Posterior cingulate gyrus (tissue), 11 donors: ENCODE results near the gene KIFC1.

Source experiments
- DNase-seq, 10 donors: peaks; one replicate each; pipeline versions ENCODE4 v3.0.0 to v3.0.0-alpha.2; 2020 to 2021; ENCODE audit warnings: mixed read lengths in 3 of 10
- intact Hi-C: fragments of 100-400 bp; cut with DNase I; formaldehyde crosslinking; loops from one replicate; pipeline ENCODE4 v1.15.1; 2023

Gene KIFC1

DNA sequence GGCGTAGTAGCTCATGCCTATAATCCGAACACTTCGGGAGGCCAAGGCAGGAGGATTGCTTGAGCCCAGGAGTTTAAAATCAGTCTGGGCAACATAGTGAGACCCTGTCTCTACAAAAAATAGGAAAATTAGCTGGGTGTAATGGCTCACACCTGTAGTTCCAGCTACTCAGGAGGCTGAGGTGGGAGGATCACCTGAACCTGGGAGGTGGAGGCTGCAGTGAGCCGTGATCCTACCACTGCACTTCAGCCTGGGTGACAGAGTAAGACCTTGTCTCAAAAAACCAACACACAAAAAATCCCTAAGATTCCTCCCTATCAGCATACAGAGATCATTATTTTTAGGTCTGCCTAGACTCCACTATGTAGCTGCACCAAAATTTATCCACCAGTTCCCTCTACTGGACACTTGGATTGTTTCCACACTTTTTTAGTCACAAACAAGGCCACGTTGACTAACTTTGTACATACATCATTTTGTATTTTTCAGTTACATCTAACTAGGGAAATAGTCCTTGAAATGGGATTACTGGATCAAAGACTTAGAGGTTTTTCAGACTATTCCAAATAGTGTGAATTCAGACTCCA, 15.6 kb downstream of the KIFC1 start:
- intact Hi-C loops: no loop called here
- DNase-seq: peak in 1 of 10 donors; percentile 5

DNA sequence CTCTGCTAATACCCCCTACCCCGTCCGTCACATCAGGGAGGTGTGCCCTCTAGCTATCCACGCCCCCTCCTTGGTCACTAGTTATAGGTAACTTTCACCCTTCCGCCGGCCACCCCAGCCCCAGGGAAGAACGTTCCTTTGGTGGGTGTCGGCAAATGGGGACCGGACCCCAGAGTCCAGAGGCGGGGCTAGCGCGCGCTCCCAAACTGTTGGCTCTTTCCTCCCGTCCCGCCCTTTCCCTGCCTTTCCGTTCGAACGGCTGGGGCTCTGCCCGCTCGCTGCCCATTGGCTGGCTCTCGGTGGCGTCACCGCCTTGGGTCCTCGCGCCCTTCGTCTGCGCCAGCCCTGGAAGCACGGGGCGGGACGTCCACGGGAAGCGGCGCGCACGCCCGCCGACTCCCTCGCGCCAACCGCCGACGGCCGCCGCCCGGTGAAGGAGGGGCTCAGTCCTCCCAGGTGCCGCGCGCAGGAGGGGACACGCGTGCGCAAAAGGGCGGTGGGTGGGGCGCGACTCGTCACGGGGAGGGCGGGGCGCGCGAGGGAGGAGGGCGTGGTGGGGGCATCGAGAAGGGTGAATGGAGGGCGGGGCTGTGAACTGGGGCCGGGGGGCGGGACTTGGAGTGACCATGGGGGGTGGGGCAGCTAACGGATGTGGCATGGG, 18.6 kb downstream of the KIFC1 start:
- peak; percentile 92 to 100 (median 98) for DNase-seq
- intact Hi-C loops: loop anchor here (1.0 to 10.0 kb wide), 3 partner anchors 8 to 95 kb away; partner anchors contain the start of genes CUTA, KIFC1, TAPBP and ZBTB22

DNA sequence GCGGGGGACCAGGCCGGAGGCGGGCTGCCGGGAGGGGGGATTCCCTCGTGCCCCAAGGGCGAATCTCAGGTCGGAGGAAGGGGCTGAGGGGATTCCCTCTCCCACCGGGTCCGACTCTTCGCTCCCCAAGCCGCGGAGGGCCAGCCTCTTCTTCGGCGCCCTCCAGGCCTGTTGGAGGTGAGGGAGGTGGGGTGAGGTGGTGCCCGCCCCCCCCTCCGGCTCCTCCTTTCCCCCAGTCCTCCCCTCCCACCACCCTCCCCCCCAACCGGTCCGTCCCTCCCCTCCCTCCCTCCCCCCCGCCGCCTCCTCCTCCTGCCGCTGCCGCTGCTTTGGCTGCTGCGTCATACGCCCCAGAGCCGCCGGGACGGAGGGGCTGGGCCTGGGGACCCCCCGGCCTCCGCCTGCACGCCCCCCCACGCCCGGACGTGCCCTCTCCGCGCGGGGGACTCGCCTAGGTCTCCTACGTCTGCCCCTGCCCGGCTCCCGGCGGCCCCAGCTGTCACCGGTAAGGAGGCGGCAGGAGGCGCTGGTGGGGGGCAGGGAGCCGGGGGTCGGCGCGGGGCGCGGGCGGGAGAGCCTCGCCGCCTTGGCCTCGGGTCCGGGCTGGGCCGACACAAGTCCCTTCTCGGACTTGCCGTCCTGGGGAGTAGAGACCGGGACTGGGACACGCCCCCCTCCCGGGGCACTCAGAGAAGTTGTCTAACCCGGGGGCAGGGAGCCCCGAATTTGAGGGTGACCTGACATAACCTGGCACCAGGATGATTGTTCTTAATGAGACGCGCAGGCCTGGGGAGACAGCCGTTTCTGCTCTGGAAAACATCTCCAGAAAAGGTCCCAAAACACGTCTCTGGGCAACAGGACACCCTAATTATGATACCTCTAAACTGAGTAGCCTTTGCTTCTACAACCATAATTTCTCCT, 19.3 kb downstream of the KIFC1 start, which contains the start of gene PHF1:
Gene PHF1 (plus strand): TSS at position 304 of the 921 bp plus-strand sequence. CDS start 1,250 bp downstream, outside the sequence.
- intact Hi-C loops: loop anchor here (1.0 to 10.0 kb wide), 3 partner anchors 7 to 96 kb away; partner anchors contain the start of genes CUTA, KIFC1, TAPBP and ZBTB22
- peak in 6 of 10 donors; percentile 31 to 89 (median 60) for DNase-seq

DNA sequence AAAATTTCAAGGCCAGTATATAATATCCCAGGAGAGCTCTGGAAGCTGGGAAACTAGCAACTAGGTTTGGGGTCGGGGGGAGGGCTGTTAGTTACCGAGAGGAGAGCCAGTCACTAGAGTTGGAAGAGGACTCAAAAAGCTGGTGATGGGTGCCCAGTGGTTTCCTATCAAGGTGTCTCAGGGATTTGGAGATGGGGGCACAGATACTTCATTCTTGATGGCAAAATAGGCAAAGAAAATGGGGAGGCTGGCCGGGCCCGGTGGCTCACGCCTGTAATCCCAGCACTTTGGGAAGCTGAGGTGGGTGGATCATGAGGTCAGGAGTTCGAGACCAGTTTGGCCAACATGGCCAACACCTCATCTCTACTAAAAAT, 20.0 kb downstream of the KIFC1 start:
- DNase-seq: peak in 1 of 10 donors; percentile 52
- intact Hi-C loops: loop anchor here (10.0 kb wide), 1 partner anchor 97 kb away; the partner anchor contains the start of genes TAPBP and ZBTB22

DNA sequence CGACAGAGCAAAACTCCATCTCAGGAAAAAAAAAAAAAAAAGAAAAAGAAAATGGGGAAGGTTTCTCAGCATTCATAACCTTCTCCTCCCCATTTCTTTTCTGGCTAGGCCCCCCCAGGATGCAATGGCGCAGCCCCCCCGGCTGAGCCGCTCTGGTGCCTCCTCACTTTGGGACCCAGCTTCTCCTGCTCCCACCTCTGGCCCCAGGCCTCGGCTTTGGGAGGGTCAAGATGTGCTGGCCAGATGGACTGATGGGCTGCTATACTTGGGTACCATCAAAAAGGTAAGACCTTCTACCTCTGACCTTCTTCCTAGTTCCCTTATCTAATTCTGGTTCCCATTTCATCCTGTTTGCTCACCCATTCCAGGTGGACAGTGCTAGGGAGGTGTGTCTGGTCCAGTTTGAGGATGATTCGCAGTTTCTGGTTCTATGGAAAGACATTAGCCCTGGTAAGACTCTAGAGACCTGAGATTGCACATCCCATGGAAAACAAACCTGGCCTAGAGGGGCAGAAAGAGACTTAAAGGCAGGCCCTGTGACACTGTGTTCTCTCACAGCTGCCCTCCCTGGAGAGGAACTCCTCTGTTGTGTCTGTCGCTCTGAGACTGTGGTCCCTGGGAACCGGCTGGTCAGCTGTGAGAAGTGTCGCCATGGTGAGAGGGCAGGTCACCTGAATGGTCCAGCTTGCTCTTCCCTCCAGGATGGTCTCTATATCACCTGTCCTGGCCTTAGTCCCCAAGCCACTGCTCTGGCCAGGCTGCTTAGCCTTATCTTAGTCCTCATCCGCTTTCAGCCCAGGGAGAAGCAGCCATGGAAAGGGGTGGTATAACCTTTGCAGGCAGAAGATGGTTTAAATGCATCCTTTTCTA, 20.8 kb downstream of the KIFC1 start:
- peak in 1 of 10 donors; percentile 28 for DNase-seq
- intact Hi-C loops: loop anchor here (10.0 kb wide), 1 partner anchor 98 kb away; the partner anchor contains the start of genes TAPBP and ZBTB22

DNA sequence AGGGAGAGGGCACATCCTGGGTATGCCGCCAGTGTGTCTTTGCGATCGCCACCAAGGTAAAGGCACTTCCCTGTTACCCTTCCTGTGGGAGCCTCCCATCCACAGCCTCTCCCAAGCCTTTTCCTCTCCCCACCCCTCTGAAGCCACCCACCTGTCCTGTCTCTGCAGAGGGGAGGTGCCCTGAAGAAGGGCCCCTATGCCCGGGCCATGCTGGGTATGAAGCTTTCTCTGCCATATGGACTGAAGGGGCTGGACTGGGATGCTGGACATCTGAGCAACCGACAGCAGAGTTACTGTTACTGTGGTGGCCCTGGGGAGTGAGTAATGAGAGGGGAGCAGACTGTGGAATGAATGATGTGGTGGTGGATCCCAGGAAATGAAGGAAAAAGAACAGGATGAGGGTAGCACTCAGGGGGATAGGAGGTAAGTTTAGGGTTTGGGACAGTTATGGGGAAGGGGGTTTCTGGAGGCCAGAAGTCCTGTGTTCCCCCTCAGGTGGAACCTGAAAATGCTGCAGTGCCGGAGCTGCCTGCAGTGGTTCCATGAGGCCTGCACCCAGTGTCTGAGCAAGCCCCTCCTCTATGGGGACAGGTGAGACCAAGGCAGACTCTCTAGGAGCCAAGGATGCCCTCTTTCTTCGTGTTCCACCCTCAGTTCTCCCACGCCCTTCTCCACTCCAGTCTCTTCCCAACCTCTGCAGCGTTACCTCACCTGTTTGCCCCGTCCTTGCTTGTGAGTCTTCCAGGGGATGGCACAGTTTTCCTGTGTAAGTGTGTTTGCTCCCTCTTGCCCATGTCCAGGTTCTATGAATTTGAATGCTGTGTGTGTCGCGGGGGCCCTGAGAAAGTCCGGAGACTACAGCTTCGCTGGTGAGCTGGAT, 21.9 kb downstream of the KIFC1 start:
- peak in 1 of 10 donors; percentile 46 for DNase-seq
- intact Hi-C loops: loop anchor here (10.0 kb wide), 1 partner anchor 99 kb away; the partner anchor contains the start of genes TAPBP and ZBTB22

DNA sequence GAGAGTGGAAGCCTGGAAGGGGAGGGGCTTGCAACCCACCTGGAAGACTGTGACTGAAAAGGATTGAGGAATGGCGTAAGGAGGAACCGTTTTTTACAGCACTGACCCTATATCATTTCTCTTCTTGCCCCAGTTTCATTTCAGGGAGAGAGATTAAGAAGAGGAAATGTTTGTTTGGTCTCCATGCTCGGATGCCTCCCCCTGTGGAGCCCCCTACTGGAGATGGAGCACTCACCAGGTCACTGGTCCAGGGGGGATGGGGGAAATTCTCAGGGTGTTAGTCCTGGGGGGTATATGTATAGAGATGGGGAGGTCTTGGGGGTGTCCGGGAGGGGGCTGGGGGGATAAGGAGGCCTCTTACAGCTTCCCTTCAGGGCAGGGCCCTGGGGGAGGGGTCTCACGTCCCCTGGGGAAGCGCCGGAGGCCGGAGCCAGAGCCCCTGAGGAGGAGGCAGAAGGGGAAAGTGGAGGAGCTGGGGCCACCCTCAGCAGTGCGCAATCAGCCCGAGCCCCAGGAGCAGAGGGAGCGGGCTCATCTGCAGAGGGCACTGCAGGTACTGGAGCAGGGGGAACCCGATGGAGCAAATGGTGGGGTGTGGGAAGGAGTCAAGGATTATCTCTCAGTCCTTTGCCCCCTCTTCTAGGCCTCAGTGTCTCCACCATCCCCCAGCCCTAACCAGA, 23.1 kb downstream of the KIFC1 start:
- intact Hi-C loops: loop anchor here (10.0 kb wide), 1 partner anchor 100 kb away; the partner anchor contains the start of genes TAPBP and ZBTB22
- DNase-seq: peak in 1 of 10 donors; percentile 25

DNA sequence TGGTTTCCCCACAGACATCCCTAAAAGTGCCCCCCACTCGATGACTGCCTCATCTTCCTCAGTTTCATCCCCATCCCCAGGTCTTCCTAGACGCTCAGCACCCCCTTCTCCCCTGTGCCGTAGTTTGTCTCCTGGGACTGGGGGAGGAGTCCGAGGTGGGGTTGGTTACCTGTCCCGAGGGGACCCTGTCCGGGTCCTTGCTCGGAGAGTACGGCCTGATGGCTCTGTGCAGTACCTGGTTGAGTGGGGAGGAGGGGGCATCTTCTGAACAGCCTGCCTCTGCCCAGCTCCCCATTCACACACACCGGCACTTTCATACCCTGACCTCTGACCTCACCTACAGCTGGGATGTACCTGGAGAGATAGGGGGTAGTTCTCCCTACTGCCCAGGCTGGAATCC, 24.2 kb downstream of the KIFC1 start:
- DNase-seq: peak in 1 of 10 donors; percentile 5
- intact Hi-C loops: loop anchor here (10.0 kb wide), 1 partner anchor 101 kb away; the partner anchor contains the start of genes TAPBP and ZBTB22

DNA sequence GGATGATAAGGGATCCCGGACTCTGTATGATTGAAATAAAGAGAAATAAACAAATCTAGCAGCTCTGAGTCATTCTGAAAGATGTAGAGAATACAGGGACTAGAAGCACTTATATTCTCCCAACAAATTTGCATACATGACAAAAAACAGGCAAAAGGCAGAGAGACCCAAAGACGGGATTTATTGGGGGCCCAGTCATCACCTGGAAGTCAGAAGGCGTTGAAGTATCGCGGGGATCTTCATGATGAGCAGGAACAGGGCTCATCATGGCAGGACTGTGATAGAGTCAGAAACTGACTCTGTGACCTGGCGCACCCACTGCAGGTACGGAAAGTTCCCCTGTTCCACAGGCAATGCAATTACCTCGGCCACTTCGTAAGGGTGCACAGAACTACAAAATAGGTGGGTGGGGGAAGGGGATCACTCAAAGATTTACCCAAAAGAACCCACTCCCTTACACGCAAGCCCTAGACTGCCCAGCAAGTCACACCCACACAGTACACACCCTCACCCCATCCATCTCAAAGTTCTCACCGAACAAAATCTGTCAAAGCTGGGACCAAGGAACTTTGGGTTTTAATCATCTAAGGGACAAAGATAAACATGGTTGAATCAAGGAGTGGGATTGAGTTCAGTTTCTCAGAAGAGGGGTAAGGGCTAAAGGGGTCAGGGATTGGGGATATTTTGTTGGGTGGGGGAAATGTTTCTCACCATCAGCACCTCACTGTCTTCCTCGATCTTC, 24.9 kb downstream of the KIFC1 start:
- intact Hi-C loops: loop anchor here (10.0 kb wide), 1 partner anchor 102 kb away; the partner anchor contains the start of genes TAPBP and ZBTB22
- DNase-seq: peak in 1 of 10 donors; percentile 13

DNA sequence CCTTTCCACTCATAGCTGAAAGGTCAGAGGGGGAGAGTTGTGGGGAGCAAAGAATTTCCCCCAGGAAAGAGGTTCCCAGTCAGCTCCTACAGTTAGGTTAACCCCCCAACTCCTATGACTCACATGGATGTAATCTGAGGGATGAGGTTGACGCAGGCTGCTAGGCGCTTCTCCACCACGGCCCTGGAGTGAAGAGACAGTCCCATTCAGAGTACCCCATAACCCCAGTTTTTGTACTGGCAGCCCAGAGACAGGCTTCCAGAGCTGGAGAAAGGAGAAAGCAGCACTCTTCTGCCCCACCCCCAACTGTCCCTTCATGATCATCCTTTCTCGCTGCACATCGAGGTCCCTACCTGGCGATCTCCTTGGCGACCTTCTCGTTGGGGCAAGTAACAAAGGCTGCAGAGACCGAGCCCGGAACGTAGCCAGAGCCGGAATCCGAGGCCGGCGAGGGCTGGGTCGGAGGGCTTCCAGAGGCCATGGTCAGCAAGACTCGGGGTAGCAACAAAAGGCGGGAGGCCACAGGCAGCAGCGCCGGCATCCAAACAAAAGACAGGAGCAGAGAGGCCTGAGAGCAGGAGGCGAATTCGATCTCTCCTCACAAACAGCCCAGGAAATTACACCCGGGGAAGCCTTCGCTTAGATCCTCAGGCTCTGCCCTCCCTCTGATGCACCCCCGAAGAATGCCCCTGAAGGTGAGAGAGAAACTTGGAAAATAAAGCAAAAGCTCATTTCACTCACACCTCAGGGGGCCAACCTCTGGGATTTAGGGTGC, 25.7 kb downstream of the KIFC1 start:
- DNase-seq: peak in 1 of 10 donors; percentile 85
- intact Hi-C loops: loop anchor here (10.0 kb wide), 1 partner anchor 103 kb away; the partner anchor contains the start of genes TAPBP and ZBTB22

DNA sequence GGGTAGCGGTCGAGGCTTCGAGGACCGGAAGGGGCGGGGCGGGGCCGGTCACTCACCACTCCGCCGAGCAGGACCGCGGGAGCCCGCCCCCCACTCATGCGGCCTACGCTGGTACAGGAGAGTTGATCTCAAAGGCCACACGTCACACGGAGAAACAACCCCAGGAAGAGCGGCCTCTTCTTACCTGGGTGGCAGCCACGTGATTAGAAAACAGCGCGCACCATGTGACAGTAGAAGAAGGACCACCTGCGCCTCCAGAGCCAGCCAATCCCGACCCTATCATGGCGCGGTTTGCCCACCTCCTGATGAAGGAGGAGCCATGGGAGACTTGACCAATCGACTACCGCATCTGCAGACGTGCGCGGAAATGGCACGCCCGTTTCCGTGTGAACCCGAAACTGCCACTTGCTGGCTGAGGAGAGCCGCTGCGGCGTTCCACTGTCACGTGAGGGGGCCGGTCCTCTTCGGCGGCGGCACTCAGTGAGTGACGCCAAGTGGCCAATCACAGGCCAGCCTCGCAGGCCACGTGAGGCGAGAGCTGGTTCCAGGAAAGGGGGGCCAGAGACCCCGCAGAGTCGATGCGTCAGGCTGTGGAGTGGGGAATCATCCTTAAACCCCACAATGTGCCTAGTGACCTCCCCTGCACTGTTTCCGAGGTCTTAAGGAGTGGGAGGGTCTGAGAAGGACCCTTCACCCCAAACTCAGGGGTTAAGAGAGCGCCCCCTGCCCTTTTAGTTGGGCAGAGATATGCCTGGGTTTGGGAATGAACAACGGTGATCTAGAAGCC, 26.5 kb downstream of the KIFC1 start, which contains the start of gene CUTA:
Gene CUTA (minus strand): TSS at position 205 of the 787 bp plus-strand sequence. CDS start 107 bp downstream, at position 98.
- intact Hi-C loops: loop anchor here (1.0 to 10.0 kb wide), 2 partner anchors 8 to 103 kb away; partner anchors contain the start of genes TAPBP and ZBTB22

DNA sequence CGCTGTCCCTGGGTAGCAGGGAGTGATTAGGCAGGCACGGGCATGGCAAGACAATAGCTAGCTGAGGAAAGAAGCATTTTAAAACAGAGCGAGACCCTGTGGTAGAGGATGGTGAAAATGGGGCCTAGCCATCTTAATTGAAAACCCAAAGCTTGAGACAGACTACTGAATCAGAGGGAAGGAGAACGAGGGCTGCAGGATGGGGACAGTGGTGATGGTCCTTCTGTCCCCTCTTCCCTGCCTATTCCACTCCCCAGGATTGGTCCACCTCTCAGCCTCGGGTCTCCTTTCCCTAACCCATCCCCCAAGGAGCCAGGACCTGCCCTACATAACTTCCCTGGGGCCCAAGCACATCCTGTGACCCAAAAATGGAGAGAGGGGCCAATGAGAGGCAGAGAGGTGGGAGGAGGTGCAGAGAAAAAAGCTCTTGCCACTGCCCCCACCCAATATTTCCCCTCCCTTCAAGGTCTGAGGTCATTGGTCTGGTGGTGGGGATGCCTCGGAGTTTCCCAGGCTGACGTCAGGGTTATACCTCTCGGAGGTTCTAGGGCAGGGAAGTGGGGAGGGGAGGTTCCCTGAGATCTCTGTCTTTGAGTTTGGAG, 27.2 kb downstream of the KIFC1 start:
- no peak for DNase-seq
- intact Hi-C loops: loop anchor here (1.0 to 10.0 kb wide), 2 partner anchors 8 to 104 kb away; partner anchors contain the start of genes TAPBP and ZBTB22

More for the DNA sequence above, 26.5 kb downstream of the KIFC1 start, which contains the start of gene CUTA:
- peak; percentile 99 to 100 (median 100) for DNase-seq

DNA sequence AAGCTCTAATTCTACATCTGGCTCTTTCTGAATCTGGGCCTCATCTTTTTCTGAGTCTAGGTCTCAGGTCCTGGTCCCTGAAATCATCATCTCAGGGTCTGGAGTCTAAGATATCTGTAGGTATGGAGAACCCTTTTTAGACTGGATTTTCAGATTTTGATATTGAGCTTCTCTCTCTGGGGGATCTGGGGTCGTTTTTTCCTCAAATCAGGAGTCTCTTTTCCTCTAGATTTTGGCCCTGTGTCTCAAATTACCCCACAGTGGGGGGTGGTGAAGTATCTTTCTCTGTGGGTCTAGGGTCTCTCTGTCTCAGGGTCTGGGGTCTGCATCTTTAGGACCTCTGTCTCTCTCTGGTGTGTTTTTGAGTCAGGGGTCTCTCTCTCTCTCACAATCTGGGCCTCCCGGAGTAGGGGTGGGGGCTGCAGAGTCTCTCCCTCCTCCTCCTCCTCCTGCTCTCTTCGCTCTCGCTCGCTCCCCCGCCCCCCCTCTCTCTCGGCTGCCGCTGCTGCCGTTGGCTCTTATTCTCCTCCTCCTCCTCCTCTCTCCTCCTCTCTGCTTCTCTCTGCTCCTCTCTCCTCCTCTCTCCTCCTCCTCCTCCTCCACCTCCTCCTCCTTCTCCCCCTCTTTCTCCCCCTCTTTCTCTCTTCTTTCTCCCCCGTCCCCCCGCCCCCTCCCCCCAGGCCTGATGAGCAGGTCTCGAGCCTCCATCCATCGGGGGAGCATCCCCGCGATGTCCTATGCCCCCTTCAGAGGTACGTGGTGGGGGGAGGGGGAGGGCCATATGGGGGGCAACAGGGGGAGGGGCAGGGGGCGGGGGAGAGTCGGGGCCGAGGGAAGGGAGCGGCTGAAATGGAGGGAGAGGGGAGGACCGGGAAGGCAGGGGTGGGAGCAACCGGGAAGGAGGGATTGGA, 28.2 kb downstream of the KIFC1 start, which contains the start of gene SYNGAP1:
Gene SYNGAP1 (plus strand): TSS at position 486 of the 911 bp plus-strand sequence. CDS start 200 bp downstream, at position 686.
- intact Hi-C loops: loop anchor here (10.0 kb wide), 1 partner anchor 105 kb away; the partner anchor contains the start of genes TAPBP and ZBTB22
- peak in 8 of 10 donors; percentile 29 to 91 (median 64) for DNase-seq
